ENCODE data around the gene CABP2.
"Not testable (repeated sequence)": the region's sequence is repeated elsewhere in the genome, so short reads cannot be mapped to it uniquely, and the experiment has no call there.

The CABP2 gene

DNA sequence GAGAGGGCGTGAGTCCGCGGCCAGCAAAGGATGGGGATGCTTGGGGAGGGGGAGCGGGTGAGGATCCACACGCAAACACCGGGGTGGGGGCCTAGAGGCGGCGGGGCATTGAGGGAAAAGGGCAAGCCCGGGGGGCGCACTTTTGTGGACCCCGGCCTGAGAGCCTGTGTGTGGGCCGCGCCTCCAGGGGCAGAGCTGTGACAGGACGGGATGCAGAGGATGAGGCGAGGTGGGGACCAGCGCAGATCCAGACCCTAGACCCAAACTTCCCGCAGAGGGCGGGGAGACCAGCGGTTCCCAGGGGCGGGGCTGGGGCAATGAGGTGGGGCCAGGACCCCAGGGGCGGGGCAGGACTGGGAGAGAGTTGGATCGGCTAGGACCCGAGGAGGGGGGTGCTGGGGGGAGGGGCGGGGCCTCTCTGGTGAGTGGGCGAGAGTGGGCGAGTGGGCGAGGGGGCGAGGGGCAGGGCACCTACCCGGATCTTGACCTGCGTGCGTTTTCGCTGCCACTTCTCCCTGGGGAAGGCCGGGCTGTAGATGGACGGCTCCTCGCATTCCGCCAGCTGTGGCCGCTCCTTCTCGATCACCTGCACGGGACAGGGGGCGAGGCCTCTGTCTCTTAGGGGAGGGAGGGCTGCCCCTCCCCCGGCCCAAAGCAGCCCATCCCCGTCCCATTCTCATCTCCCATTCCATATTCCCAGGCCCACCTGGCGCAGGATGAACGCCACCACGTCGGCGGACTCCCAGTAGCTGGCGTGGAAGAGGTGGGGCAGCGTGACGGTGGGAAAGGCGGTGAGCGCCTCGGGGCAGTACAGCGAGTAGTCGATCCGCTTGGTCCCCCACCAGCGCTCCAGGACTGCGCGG, 28.6 kb downstream of the CABP2 start:
- DNase-seq (ENCODE audit: low spot score), result no peak

DNA sequence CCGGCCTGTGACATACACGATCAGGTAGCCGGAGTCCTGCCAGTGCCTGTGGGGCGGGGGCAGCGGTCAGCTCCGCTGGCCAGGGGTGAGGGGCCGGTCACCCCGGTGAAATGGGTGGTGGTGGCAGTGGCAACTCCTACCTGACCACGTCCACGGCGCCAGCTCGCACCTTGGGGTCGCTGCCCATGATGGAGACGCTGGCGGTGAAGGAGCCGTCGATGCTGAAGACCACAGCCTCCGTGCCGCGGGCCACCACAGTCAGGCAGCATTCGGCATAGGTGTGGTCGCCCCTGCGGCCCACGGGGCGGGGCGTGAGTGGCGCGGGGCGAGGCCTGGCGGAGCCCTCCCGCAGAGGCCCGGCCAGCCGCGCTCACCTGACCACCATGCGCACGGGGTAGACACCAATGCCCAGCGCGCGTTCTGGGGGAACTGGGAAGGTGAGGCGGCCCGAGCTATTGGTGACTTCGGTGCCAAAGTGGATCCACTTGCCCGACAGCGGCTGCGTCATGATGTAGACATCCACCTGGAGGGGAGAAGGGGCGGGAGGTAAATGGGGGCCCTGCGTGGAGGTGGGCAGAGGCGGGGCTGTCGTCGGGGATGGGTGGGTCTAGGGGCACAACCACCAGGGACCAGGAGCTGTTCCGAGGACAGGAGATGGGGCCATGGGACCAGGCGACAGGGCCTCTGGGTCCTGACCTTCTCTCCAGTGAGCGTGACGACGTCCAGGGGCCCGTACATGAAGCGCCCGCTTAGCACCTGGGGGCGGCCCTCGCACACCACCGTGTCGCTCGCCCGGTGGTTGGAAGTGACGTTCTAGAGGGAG, 29.5 kb downstream of the CABP2 start:
- DNase-seq (ENCODE audit: low spot score), result no peak

DNA sequence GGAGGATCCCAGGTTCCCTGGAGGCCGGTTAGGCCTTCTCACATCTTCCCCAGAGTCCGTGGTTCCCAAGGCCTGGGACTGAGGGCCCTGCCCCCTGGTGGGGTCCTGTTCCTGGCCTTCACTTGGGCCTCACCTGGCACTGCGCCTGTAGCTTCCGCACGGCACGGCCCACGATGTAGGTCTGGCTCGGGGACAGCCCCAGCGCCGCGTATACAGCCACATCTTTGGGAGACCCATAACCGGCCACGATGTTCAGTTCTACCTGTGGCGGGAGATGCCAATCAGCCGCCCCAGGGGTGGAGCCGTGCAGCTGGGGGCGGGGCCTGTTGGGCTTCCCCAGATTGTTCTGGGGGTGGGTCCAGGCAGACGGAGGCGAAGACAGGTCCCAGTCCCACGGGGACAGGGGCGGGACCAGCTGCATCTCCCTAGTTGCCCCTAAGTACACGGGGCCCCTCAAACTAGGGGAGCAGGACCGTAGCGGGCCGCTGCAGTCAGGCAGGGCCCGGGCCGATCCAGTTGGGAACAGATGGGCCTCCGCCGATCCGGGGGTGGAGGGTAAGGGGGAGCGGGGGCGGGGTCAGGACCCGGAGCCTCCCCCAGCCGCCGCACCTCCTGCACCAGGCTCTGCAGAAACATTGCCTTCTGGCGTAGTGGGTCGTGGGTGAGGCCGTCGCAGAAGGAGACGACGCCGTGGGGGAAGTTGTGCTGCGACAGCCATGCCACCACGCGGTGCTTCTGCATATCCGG, 30.3 kb downstream of the CABP2 start:
- no peak for DNase-seq (ENCODE audit: low spot score)

DNA sequence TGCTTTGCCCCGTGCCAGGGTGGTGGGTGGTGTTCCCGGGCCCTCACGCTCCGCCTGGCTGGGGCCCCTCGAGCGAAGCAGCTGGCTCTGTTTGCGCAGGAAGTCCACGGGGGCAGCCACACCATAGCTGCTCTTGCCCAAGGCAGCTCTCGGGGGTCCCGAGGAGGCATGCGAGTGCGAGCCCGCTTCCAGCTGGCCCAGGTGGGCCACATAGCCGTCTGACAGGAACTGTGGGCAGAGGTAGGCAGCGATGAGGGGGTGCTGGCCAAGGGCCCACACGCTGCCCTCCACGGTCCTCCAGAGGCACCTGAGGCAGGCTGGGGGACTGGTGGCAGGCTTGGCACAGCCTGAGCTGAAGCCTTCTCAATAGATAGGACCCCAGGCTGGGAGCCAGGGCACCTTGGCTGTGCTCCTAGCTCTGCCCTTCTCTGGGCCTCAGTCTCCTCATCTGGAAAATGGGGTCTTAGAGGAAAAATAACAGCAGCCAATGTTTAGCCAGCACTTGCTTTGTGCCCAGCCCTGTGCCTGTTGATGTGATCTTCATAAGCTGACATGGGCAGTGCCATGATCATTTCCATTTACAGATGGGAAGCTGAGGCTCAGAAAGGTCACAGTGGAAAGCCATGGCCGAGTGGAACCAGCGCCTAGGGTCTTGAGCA, 31.0 kb downstream of the CABP2 start:
- DNase-seq (ENCODE audit: low spot score), result no peak

- DNase-seq (ENCODE audit: low spot score), result no peak
These were observed 31.8 kb downstream of the CABP2 start for GRCh38 chr11:67491276-67492068.

DNA sequence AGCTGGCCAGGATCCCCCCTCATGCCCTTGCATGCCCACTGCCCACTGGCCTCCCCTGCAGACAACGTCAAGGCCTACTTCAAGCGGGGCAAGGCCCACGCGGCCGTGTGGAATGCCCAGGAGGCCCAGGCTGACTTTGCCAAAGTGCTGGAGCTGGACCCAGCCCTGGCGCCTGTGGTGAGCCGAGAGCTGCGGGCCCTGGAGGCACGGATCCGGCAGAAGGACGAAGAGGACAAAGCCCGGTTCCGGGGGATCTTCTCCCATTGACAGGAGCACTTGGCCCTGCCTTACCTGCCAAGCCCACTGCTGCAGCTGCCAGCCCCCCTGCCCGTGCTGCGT, 32.5 kb downstream of the CABP2 start:
- DNase-seq (ENCODE audit: low spot score), result no peak

DNA sequence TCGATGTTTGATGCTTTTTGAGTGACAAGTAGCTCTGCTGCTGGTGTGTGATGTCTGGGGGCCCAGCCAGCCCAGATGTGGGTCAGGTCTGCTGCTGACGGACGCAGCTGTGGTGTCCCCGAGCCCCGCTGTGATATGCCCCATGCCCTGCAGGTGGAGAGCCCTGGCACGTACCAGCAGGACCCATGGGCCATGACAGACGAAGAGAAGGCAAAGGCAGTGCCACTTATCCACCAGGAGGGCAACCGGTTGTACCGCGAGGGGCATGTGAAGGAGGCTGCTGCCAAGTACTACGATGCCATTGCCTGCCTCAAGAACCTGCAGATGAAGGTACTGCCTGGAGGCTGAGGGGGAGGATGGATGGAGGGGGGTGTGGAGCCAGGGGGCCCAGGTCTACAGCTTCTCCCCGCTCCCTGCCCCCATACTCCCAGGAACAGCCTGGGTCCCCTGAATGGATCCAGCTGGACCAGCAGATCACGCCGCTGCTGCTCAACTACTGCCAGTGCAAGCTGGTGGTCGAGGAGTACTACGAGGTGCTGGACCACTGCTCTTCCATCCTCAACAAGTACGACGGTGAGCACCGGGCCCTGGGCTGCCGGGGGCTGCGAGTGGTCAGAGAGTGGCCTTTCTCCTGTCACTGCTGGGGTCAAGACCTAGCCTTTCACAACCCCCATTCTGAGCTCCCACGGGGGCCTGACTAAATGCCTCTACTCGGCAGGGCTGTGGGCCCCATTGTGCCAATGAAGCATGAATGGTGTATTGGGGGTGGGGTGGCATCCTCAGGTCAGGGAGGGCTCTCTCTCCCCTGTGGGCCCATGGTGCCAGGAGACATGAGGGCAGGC, 33.1 kb downstream of the CABP2 start:
- no peak for DNase-seq (ENCODE audit: low spot score)

DNA sequence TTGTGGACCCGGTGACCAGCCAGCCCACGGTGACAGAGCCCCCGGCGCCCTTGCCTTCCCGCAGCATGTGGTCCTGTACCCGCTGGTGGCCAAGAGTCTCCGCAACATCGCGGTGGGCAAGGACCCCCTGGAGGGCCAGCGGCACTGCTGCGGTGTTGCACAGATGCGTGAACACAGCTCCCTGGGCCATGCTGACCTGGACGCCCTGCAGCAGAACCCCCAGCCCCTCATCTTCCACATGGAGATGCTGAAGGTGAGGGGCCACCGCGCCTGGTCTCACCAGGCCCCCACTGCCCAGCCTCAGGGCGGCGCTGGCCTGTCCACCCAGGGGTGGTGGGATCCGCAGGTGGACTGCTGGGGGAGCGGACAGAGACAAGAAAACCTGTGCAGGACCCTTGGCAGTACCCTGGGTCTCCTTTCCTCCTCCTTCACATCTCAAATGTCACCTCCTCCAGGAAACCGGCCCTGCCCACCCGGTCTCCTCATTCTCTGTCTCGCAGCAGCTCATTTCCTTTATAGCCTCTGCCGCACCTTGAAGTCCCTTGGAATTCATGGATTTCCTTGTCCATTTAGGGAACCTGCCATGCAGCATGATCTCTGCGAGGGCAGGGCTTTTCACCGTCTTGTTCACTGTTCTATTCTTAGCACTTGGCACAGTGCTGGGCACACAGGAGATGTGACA, 33.9 kb downstream of the CABP2 start:
- no peak for DNase-seq (ENCODE audit: low spot score)

GRCh38 chr11:67486481-67487195, 36.6 kb downstream of the CABP2 start:
- no peak for DNase-seq (ENCODE audit: low spot score)

GRCh38 chr11:67485873-67486361, 37.3 kb downstream of the CABP2 start:
- DNase-seq (ENCODE audit: low spot score), result not testable (repeated sequence)

DNA sequence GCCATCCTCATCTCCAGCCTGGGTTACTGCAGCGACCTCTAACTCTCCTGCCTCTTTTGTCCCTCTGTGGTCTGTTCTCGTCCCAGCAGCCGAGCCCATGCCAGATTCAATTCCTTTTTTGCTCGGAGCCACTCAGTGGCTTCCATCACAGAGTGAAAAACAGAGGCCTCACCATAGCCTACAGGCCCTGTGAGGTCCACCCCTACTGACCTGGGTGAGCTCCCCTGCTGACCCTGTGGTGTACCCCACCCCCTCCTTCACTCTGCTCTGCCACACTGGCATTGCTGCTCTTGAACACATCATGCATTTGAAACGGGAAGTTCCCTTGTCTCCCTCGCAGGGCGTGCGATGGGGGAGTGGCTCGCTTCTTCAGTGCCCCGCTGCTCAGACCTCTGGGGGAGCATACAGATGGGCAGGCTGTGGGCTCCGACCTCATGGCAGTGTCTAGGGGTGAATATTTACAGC, 38.4 kb downstream of the CABP2 start:
- no peak for DNase-seq (ENCODE audit: low spot score)

- DNase-seq (ENCODE audit: low spot score), result no peak
These were observed 39.2 kb downstream of the CABP2 start for GRCh38 chr11:67483831-67484665.

DNA sequence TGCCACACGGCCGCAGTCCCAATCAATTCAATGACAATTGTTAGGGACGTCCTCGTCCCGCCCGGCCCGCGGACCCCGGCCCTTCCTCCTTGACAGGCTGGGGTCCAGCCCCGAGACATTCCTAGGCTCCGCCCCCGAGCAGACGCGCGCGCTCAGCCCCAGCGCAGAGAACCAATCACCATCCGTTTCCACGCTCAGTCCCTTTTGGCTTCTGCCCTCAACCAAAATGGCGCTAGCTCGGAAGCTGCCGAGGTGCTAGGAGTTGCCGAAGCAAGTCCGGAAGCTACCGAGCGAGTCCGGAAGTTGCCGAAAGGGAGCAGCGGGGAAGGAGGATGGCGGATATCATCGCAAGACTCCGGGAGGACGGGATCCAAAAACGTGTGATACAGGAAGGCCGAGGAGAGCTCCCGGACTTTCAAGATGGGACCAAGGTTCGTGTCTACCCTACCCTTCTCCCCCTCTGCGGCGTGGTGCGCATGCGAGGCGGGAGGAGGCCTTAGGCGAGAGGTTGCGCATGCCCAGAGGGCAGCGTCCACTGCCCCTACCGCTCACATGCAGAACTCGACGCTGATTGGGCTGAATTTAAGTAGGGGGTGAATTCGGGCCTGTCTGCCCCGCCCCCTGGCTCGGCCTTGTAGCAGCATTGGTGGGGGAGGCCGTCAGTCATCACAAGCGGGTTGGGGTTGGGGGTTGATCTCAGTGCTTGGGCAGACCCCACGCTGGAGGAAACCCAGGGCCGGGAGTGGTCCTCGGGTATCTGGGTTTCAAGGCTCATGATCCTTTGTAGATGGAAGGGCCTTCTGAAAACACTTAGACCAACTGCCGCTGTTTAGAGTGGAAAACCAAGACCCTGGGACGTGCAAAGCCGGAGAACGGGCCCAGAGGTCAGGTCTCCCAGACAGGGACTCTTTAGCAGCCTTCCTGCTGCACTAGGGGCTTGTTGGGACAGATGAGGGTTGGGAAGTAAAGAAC, 40.1 kb downstream of the CABP2 start, which contains the start of gene AIP:
AIP (plus strand) TSS at position 200 of the 972 bp plus-strand sequence; CDS start at position 333, 133 bp downstream.
- peak; percentile 99 for DNase-seq (ENCODE audit: low spot score)

DNA sequence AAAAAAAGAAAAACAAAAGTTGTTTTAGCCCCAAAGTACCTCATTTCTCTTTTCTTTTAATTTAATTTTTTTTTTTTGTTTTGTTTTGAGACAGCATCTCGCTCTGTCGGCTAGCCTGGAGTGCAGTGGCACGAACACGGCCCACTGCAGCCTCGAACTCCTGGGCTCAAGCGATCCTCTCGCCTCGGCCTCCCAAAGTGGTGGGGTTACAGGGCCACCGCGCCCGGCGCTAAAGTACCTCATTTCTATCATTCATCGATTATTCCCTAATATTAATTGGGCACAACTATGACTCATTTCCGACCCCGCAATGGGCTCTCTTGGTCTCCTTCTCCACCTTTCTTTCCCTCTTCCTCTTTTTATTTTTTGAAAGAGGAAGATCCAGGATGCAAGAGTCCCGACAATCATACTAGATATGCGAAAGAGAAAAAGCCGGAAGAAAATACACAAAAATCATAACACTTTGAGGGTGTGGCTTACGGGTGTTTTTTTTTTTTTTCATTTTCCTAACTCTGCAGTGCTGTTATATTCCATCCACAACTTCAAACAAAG, 40.9 kb downstream of the CABP2 start:
- DNase-seq (ENCODE audit: low spot score), result peak; percentile 51

- DNase-seq (ENCODE audit: low spot score), result not testable (repeated sequence)
These were observed 45.7 kb downstream of the CABP2 start for GRCh38 chr11:67477344-67478050.
